ENCODE data around the gene HS3ST4.

- no peak for TF ChIP-seq CTCF (IDR thresholded peaks at IDR 0.05)
- TF ChIP-seq POLR2A (IDR thresholded peaks at IDR 0.05), result no peak
Observed at GRCh38 chr16:25771216-25771615, 79.5 kb downstream of the HS3ST4 start.

Data from esophagus squamous epithelium (tissue), 4 donors.